ENCODE measurements around the gene PON2. TPM values are rescaled to one million over a fixed set of nuclear protein-coding genes. Genes with fewer than 3 reads are reported as not detected.

PON2 gene
- total RNA-seq, 1 donor from 2014 or later: 77.5 TPM

GRCh38 chr7:95429241-95429990, 5.4 kb downstream of the PON2 start:
- DNase-seq (ENCODE audit: low read depth): no peak
- H3K4me3 ChIP-seq (ENCODE audit: low read depth, low read length): no peak overlapping the region
- TF ChIP-seq CTCF (IDR thresholded peaks at IDR 0.05; ENCODE audit: insufficient read depth, low read length, poor library complexity, severe bottlenecking): no peak
- H3K36me3 ChIP-seq (ENCODE audit: control insufficient read depth, insufficient read depth, low read length): no peaks in the 10 kb centered on the region
- H3K27me3 ChIP-seq (ENCODE audit: control insufficient read depth, insufficient read depth, low read length): no peaks in the 10 kb centered on the region

GRCh38 chr7:95427914-95428516, 6.8 kb downstream of the PON2 start:
- no peak for DNase-seq (ENCODE audit: low read depth)
- no peak overlapping the region for H3K4me3 ChIP-seq (ENCODE audit: low read depth, low read length)
- no peak for TF ChIP-seq CTCF (IDR thresholded peaks at IDR 0.05; ENCODE audit: insufficient read depth, low read length, poor library complexity, severe bottlenecking)
- no peaks in the 10 kb centered on the region for H3K27me3 ChIP-seq (ENCODE audit: control insufficient read depth, insufficient read depth, low read length)
- no peaks in the 10 kb centered on the region for H3K36me3 ChIP-seq (ENCODE audit: control insufficient read depth, insufficient read depth, low read length)

GRCh38 chr7:95427166-95427565, 7.7 kb downstream of the PON2 start:
- Histone ChIP-seq H3K36me3 (ENCODE audit: control insufficient read depth, insufficient read depth, low read length) (no peaks in the 10 kb centered on the region), H3K27me3 (ENCODE audit: control insufficient read depth, insufficient read depth, low read length) (no peaks in the 10 kb centered on the region), H3K4me3 (ENCODE audit: low read depth, low read length) (no peak overlapping the region)
- no peak for TF ChIP-seq CTCF (IDR thresholded peaks at IDR 0.05; ENCODE audit: insufficient read depth, low read length, poor library complexity, severe bottlenecking)
- DNase-seq (ENCODE audit: low read depth): no peak

- Histone ChIP-seq H3K4me3 (ENCODE audit: low read depth, low read length) (no peak overlapping the region), H3K27me3 (ENCODE audit: control insufficient read depth, insufficient read depth, low read length) (no peaks in the 10 kb centered on the region), H3K36me3 (ENCODE audit: control insufficient read depth, insufficient read depth, low read length) (no peaks in the 10 kb centered on the region)
- DNase-seq (ENCODE audit: low read depth): no peak
- TF ChIP-seq CTCF (IDR thresholded peaks at IDR 0.05; ENCODE audit: insufficient read depth, low read length, poor library complexity, severe bottlenecking): no peak
These were observed 9.1 kb downstream of the PON2 start for GRCh38 chr7:95425694-95426093.

GRCh38 chr7:95424716-95425115, 10.1 kb downstream of the PON2 start:
- no peak for DNase-seq (ENCODE audit: low read depth)
- no peaks in the 10 kb centered on the region for H3K27me3 ChIP-seq (ENCODE audit: control insufficient read depth, insufficient read depth, low read length)
- no peak for TF ChIP-seq CTCF (IDR thresholded peaks at IDR 0.05; ENCODE audit: insufficient read depth, low read length, poor library complexity, severe bottlenecking)
- H3K4me3 ChIP-seq (ENCODE audit: low read depth, low read length): no peak overlapping the region
- no peaks in the 10 kb centered on the region for H3K36me3 ChIP-seq (ENCODE audit: control insufficient read depth, insufficient read depth, low read length)
